Stimulated activated CD8-positive, alpha-beta memory T cell treated with anti-CD3 and anti-CD28 coated beads, Interleukin-7, amount 100 ng/mL, for 1 hour (primary cell): ENCODE data around the gene DDR2.
"Not testable (repeated sequence)": the region's sequence is repeated elsewhere in the genome, so short reads cannot be mapped to it uniquely, and the experiment has no call there.

ENCODE experiments used
- DNase-seq, 2 donors: peaks; one replicate each; pipeline ENCODE4 v3.0.0-alpha.2; 2020; ENCODE audit warnings: low read depth in 2 of 2

Gene DDR2

DNA sequence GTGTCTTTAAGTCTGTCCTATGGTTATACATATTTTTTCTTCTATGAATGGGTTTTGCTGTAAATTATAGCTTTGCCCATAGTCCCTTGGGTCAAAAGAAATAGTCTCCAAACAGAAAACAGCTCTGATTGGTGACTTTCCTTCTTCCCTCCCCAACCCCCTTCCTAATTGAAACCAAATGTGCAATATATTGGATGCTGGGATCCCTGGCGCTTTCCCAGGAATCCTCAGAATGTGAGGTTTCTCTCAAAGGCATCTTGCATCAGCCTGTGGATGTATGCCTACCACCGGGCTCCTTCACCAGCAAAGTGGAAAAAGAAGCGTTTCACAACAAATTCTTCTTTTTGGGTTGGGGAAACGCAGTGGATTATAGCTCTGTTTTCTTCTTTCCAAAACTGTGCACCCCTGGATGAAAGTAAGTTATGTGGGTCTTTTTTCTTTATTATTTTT is at the start of gene DDR2:
Gene DDR2 (plus strand): TSS at position 248 of the 450 bp plus-strand sequence. CDS start 86,600 bp downstream, outside the sequence.
- DNase-seq: no peak

GRCh38 chr1:162582901-162583300 is 49.4 kb upstream of the DDR2 start:
- not testable (repeated sequence) for DNase-seq

DNA sequence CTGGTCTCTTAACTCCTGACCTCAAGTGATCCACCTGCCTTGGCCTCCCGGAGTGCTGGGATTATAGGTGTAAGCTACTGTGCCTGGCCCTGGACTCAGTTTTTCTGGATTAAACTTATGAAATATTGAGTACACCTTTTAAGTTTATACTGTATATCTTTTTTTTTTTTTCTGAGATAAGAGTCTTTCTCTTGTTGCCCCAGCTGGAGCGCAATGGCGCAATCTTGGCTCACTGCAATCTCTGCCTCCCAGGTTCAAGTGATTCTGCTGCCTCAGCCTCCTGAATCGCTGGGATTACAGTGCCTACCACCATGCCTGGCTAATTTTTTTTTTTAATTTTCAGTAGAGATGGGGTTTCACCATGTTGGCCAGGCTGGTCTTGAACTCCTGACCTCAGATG is 47.2 kb upstream of the DDR2 start:
- not testable (repeated sequence) for DNase-seq

GRCh38 chr1:162587347-162587746 is 44.9 kb upstream of the DDR2 start:
- no peak for DNase-seq

DNA sequence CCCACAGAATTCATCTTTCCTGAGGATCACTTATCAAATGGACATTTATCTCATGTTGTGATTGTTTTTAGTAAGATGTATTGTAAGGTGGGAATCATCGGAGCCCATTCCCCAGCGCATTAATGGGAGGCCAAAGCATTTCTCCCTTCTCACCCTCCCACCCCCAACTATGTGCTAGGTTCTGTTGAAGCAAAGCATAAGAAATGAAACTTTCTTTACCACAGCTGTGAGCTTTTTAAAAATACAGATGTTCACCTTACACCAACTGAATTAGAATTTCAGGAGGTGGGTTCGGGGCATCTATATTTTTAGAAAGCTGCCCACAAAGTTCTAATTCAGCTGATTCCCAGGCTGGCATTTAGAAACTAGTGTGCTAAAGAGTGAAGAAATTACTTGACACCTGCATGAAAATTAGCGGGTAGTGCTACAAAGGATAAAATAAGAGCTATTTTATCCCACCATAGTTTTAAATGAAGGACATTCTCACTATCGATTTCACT is 44.5 kb upstream of the DDR2 start:
- DNase-seq: no peak

DNA sequence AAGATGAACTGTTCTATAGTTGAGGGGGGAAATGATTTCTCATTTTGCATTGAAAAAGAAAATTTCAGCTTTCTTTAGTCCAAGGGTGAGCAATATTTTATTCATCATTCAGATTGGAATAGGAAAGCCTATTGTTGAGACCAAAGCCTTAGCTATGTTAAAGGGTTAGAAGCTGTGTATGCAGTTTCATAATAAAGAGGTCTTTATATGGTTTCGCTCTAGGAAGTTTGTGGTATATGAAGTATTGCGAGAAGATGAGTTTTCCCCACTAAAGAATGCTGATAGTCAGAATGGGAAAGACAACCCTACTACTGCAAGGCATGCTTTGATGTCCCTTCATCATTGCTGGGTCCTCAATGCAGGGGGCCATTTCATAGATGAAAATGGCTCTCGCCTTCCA is 42.2 kb upstream of the DDR2 start:
- no peak for DNase-seq

GRCh38 chr1:162590686-162591085 is 41.6 kb upstream of the DDR2 start:
- DNase-seq: no peak

GRCh38 chr1:162596514-162597170 is 35.6 kb upstream of the DDR2 start:
- no peak for DNase-seq

DNA sequence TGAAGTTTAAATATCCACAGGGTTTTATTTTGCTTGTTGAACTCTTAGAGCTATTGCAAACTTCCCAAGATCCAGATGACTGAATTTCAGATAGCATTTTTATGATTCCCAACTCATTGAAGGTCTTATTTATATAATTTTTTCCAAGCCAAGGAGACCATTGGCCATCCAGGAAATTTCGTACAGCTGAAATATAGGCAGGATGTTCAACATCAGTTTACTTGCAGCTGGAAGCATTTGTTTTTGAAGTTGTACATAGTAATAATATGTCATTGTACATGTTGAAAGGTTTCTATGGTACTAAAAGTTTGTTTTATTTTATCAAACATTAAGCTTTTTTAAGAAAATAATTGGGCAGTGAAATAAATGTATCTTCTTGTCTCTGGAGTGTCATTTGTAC is 32.8 kb upstream of the DDR2 start:
- DNase-seq: no peak

GRCh38 chr1:162603117-162603516 is 29.1 kb upstream of the DDR2 start:
- not testable (repeated sequence) for DNase-seq

- no peak for DNase-seq
Observed at GRCh38 chr1:162605225-162605927, 26.9 kb upstream of the DDR2 start.

DNA sequence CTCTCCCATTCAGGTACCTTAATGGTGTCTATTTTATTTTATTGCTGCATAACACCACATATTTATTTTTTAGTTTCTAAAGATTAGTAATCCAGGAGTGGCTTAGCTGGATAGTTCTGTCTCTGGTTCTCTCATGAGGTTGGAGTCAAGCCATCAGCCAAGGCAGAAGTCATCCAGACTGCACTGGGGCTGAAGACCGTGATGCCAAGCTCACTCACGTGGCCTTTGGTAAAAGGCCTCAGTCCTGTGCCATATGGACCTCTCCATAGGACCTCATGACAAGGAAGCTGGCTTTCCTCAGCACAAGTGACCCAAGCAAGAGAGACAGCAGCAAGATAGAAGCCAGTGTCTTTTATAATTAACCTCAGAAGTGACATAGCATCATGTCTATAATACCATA is 23.0 kb upstream of the DDR2 start:
- no peak for DNase-seq

- DNase-seq: no peak
Observed at GRCh38 chr1:162612606-162613400, 19.5 kb upstream of the DDR2 start.

DNA sequence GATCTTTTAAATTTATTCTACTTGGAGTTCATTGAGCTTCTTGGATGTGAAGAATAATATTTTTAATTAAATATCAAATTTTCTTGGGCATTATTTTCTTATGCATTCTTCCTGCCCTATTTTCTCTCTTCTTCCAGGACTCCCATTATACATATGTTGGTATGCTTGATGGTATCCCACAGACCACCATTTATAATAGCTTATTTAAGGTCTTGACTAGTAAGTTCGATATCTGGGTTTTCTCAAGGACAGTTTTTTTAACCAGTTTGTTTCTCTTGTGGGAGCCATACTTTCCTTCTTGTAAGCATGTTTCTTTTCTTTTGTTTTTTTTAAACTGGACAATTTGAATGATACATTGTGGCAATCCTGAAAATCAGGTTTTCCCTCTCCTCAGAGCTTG is 15.4 kb upstream of the DDR2 start:
- DNase-seq: no peak

GRCh38 chr1:162617513-162617912 is 14.8 kb upstream of the DDR2 start:
- DNase-seq: no peak

DNA sequence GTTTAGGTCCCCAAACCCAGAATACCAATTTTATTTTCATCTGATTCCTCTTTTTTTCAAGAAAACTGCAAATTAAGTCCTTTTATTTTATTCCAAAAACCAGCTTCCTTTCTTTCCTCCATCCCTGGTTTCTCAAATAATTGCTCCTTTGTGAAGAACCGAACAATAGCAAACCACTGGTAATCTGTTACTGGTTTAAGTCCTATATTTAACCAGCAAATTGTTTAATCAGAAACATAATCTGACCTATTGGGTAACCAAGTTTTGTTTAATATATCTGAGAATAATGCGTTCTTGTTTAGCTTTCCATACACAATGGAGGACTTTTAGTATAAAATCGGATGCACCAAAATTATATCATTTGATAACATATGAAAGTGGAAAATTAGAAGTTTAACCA is 13.2 kb upstream of the DDR2 start:
- no peak for DNase-seq

GRCh38 chr1:162621256-162621655 is 11.0 kb upstream of the DDR2 start:
- no peak for DNase-seq

GRCh38 chr1:162625679-162626078 is 6.6 kb upstream of the DDR2 start:
- DNase-seq: no peak

DNA sequence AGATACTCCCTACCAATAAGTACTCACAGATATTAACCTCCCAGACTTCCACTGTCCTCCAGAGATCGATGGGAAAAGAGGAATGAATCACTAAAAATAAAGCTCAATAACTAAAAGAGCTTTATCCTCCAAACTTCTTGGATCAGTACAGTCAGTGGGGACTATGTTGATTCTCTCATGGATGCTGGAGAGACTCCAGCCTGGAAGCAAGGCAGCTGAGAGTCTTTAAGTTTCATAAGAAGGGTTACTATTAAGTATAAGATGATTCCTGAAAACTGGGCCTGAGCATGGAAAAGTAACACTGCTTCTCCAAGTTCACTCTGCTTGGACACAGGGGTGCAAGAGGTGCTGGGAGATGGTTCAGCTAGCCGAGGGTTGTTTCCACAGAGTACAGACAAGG is 6.2 kb upstream of the DDR2 start:
- no peak for DNase-seq

GRCh38 chr1:162626761-162627160 is 5.5 kb upstream of the DDR2 start:
- no peak for DNase-seq

- no peak for DNase-seq
Observed at GRCh38 chr1:162627662-162628296, 4.5 kb upstream of the DDR2 start.

DNA sequence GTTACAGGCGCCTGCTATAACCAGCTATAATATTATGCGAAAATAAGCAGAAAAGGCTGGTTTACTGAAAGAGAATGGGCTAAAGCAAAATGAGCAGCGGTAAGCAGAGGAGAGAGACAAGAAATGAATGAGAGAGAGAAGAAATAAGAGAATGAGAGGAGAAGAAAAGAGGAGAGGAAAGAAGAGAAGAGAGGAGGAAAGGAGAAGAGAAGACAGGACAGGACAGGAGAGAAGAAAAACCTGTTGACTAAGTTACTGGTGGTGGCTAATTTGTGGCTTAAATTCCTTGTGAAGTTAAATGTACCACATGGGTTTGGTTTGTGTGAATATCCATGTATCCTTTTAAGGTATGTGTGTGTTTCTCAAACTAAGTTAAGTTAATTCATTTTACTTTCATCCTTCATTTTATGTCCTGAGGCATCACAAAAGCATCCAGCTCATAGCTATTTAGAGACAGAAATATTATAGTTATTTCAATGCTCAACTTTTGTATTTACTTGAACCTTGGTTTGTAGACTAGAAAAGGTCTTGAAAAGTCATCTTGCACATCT is 3.1 kb upstream of the DDR2 start:
- DNase-seq: no peak
